Measurements from ENCODE around the gene NPB. TPM values are rescaled to one million over a fixed set of nuclear protein-coding genes. Genes with fewer than 3 reads are reported as not detected.

The NPB gene
- total RNA-seq, result under 1 TPM in 1 of 2 experiments, not detected in 1; 0.23 TPM

GRCh38 chr17:81902023-81902652, at the start of gene NPB:
NPB (plus strand) TSS chr17:81902238; CDS start chr17:81902278, 40 bp downstream.
- no peak within 1 kb of the TSS for H3K4me3 Mint-ChIP-seq
- H3K9me3 Mint-ChIP-seq (ENCODE audit: low read depth), result no peaks in the 10 kb centered on the region
- peaks cover 10% of the 10 kb centered on the region for H3K27me3 Mint-ChIP-seq
- DNase-seq (no peak), ATAC-seq (peak; percentile 59)
- CTCF ChIA-PET, result interaction anchor here (1.4 kb wide), 1 partner anchor 10 kb away, joined by 5 read pairs; the partner anchor contains the start of gene ANAPC11
- peaks cover 10% of the 10 kb centered on the region for H3K36me3 Mint-ChIP-seq
- no peak within 1 kb of the TSS for H3K27ac Mint-ChIP-seq
- H3K4me1 Mint-ChIP-seq, result peaks cover 4% of the 10 kb centered on the region

- CTCF ChIA-PET, result interaction anchor here (0.6 to 1.1 kb wide), 5 partner anchors 73 to 615 kb away, joined by 3 to 4 read pairs (median 3); partner anchors contain the start of gene MAFG
- H3K9me3 Mint-ChIP-seq (ENCODE audit: low read depth), result no peaks in the 10 kb centered on the region
- H3K27ac Mint-ChIP-seq, result no peak overlapping the region
- H3K4me3 Mint-ChIP-seq, result no peak overlapping the region
- H3K4me1 Mint-ChIP-seq, result peaks cover 36% of the 10 kb centered on the region
- ATAC-seq (no peak), DNase-seq (no peak)
- H3K36me3 Mint-ChIP-seq, result peaks cover 58% of the 10 kb centered on the region
- H3K27me3 Mint-ChIP-seq, result no peaks in the 10 kb centered on the region
Observed at GRCh38 chr17:81854974-81855774, 46.9 kb upstream of the NPB start.

- CTCF ChIA-PET, result interaction anchor here (1.5 kb wide), 1 partner anchor 11 kb away, joined by 7 read pairs; no protein-coding TSS in a partner anchor
- no peak for DNase-seq
- Mint-ChIP-seq H3K27ac (peak overlapping the region; percentile 7), H3K4me1 (peaks cover 53% of the 10 kb centered on the region), H3K9me3 (ENCODE audit: low read depth) (no peaks in the 10 kb centered on the region), H3K4me3 (peak overlapping the region; percentile 87), H3K27me3 (no peaks in the 10 kb centered on the region), H3K36me3 (peaks cover 47% of the 10 kb centered on the region)
- no peak for ATAC-seq
Observed at GRCh38 chr17:81858170-81858966, 43.7 kb upstream of the NPB start.

DNA sequence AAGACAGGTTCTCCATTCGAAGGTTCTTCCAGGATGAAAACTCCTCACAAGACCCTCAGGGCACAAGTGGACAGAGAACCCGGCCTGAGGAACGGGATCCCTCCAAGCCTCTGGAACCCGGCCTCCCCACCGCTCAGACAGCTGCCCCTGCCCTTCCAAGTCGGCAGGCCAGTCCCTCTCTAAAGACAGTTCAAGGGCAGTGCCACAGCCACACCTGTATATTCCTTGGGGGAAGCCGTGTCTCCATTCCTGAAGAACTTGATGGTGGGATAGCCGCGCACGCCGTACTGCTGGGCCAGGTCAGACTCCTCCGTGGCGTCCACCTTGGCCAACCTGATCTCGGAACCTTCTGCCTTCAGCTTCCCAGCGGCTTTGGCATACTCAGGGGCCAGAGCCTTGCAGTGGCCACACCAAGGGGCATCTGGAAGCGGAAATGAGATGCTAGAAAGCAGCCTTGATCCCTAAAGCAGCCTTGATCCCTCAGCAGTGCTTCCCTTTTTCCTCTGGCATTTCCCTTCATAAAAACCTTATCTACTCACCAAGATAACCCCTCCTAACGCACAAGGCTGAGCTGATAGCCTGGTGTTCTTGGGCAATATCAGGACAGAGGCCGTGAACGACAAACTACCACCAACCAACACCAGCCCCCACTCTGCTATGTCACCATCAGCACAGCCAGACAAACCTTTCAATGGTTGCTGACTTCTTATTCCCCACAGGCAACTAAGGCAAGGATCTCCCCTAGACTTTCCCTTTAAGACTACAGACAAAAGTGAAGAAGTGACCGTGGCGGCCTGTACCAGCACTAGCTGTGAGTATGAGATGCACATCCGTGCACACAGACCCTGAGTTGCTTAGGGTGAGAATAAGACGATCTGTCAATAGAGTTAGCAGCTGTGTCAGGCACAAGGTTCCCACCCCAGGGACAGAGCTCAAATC, 42.8 kb upstream of the NPB start:
- DNase-seq, result no peak
- ATAC-seq, result no peak
- Mint-ChIP-seq H3K4me1 (peaks cover 55% of the 10 kb centered on the region), H3K4me3 (peak overlapping the region; percentile 87), H3K27me3 (no peaks in the 10 kb centered on the region), H3K36me3 (peaks cover 42% of the 10 kb centered on the region), H3K9me3 (ENCODE audit: low read depth) (no peaks in the 10 kb centered on the region), H3K27ac (peak overlapping the region; percentile 88)
- CTCF ChIA-PET, result interaction anchor here (0.8 to 1.5 kb wide), 5 partner anchors 10 to 33 kb away, joined by 3 to 7 read pairs (median 5); partner anchors contain the start of genes ARHGDIA and MCRIP1

- Mint-ChIP-seq H3K27ac (peak within 1 kb of the TSS; percentile 94), H3K27me3 (no peaks in the 10 kb centered on the region), H3K4me3 (peak within 1 kb of the TSS; percentile 94), H3K9me3 (ENCODE audit: low read depth) (no peaks in the 10 kb centered on the region), H3K36me3 (peaks cover 41% of the 10 kb centered on the region), H3K4me1 (peaks cover 54% of the 10 kb centered on the region)
- no peak for ATAC-seq
- CTCF ChIA-PET, result interaction anchor here (0.8 to 1.9 kb wide), 7 partner anchors 9 to 38 kb away, joined by 3 to 16 read pairs (median 5); partner anchors contain the start of genes ARHGDIA and MCRIP1
- DNase-seq, result peak; percentile 57
Observed at GRCh38 chr17:81859906-81860755, 41.9 kb upstream of the NPB start, which contains the start of gene P4HB. P4HB (minus strand) TSS chr17:81860535; CDS start chr17:81860471, 64 bp downstream.

- CTCF ChIA-PET, result interaction anchor here (1.0 to 1.9 kb wide), 2 partner anchors 9 to 39 kb away, joined by 3 to 16 read pairs; partner anchors contain the start of gene ARHGDIA
- peak; percentile 100 for DNase-seq
- Mint-ChIP-seq H3K4me3 (peak overlapping the region; percentile 94), H3K27me3 (no peaks in the 10 kb centered on the region), H3K9me3 (ENCODE audit: low read depth) (no peaks in the 10 kb centered on the region), H3K4me1 (peaks cover 50% of the 10 kb centered on the region), H3K36me3 (peaks cover 33% of the 10 kb centered on the region), H3K27ac (peak overlapping the region; percentile 94)
- peak; percentile 88 for ATAC-seq
Observed at GRCh38 chr17:81860756-81861568, 41.1 kb upstream of the NPB start.

GRCh38 chr17:81863123-81863675, 38.8 kb upstream of the NPB start:
- no peaks in the 10 kb centered on the region for H3K27me3 Mint-ChIP-seq
- H3K36me3 Mint-ChIP-seq, result peaks cover 26% of the 10 kb centered on the region
- DNase-seq, result no peak
- H3K27ac Mint-ChIP-seq, result peak overlapping the region; percentile 22
- peak overlapping the region; percentile 55 for H3K4me3 Mint-ChIP-seq
- no peaks in the 10 kb centered on the region for H3K9me3 Mint-ChIP-seq (ENCODE audit: low read depth)
- no peak for ATAC-seq
- CTCF ChIA-PET, result interaction anchor here (1.2 kb wide), 1 partner anchor 149 kb away, joined by 4 read pairs; no protein-coding TSS in a partner anchor
- peaks cover 55% of the 10 kb centered on the region for H3K4me1 Mint-ChIP-seq

- ATAC-seq, result no peak
- H3K4me1 Mint-ChIP-seq, result peaks cover 50% of the 10 kb centered on the region
- peak overlapping the region; percentile 54 for H3K27ac Mint-ChIP-seq
- H3K36me3 Mint-ChIP-seq, result peaks cover 23% of the 10 kb centered on the region
- DNase-seq, result no peak
- H3K9me3 Mint-ChIP-seq (ENCODE audit: low read depth), result no peaks in the 10 kb centered on the region
- no peaks in the 10 kb centered on the region for H3K27me3 Mint-ChIP-seq
- CTCF ChIA-PET, result interaction anchor here (0.9 to 1.2 kb wide), 2 partner anchors 149 to 156 kb away, joined by 3 to 4 read pairs; no protein-coding TSS in a partner anchor
- no peak overlapping the region for H3K4me3 Mint-ChIP-seq
Observed at GRCh38 chr17:81863833-81864768, 37.9 kb upstream of the NPB start.

GRCh38 chr17:81865358-81865732, 36.7 kb upstream of the NPB start:
- H3K27me3 Mint-ChIP-seq, result no peaks in the 10 kb centered on the region
- no peak overlapping the region for H3K4me3 Mint-ChIP-seq
- ATAC-seq (no peak), DNase-seq (no peak)
- no peak overlapping the region for H3K27ac Mint-ChIP-seq
- peaks cover 50% of the 10 kb centered on the region for H3K4me1 Mint-ChIP-seq
- H3K36me3 Mint-ChIP-seq, result peaks cover 28% of the 10 kb centered on the region
- H3K9me3 Mint-ChIP-seq (ENCODE audit: low read depth), result no peaks in the 10 kb centered on the region
- CTCF ChIA-PET, result interaction anchor here (0.9 kb wide), 1 partner anchor 155 kb away, joined by 3 read pairs; no protein-coding TSS in a partner anchor

Measured in activated CD8-positive, alpha-beta memory T cell treated with anti-CD3 and anti-CD28 coated beads, Interleukin-2, amount 10 ng/mL, durations not matched to agents 7 days and 5 days (primary cell).